ENCODE measurements around the gene KRTAP10-7. TPM values are rescaled to one million over a fixed set of nuclear protein-coding genes. Genes with fewer than 3 reads are reported as not detected.
A peak's percentile ranks its signal among the peaks of the same experiment; 100 is the strongest.

The KRTAP10-7 gene
- total and polyA plus RNA-seq, 10 donors: not detected

GRCh38 chr21:44575307-44576024 lies 24.9 kb upstream of the KRTAP10-7 start:
- Histone ChIP-seq H3K27ac (no peak overlapping the region), H3K4me3 (no peak overlapping the region), H3K36me3 (no peaks in the 10 kb centered on the region), H3K9me3 (peaks cover 3 to 43% (median 22%) of the 10 kb centered on the region in 8 donors), H3K4me1 (peaks cover 0 to 10% (median 4%) of the 10 kb centered on the region in 6 donors), H3K27me3 (replicated peaks in 1 of 7) (peaks cover 0 to 24% (median 0%) of the 10 kb centered on the region in 7 donors)
- 76 to 90% (median 82%) methylated on average over 20 of the region's 20 CpGs for WGBS, 5 donors
- DNase-seq: peak; percentile 36
- intact Hi-C loops (cut with DNase I; ENCODE audit: low total_unique reads): no loop called here
- TF ChIP-seq POLR2A (IDR thresholded peaks at IDR 0.05): no peak
- TF ChIP-seq CTCF (IDR thresholded peaks at IDR 0.05 in 8 of 11, conservative IDR thresholded peaks at IDR 0.05 in 3 of 11): no peak
- no peak for TF ChIP-seq POLR2AphosphoS5 (IDR thresholded peaks at IDR 0.05)

DNA sequence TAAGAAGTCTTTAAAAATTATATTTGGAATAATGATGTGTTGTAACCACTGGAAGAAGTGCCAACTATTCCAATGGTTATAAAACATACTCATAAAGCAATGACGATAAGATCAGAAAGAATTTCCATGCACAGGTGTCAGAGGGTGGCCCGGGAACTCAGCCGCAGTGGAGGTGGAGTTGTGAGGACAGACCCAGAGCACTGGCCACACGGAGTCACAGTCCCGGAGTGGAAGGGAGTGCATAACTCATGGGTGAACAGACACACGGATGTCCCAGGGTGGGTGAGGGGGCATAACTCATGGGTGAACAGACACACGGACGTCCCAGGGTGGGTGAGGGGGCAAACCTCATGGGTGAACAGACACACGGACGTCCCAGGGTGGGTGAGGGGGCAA lies 24.4 kb upstream of the KRTAP10-7 start:
- Histone ChIP-seq H3K36me3 (no peaks in the 10 kb centered on the region), H3K4me3 (no peak overlapping the region), H3K4me1 (peaks cover 0 to 10% (median 4%) of the 10 kb centered on the region in 6 donors), H3K27me3 (replicated peaks in 1 of 7) (peaks cover 0 to 24% (median 0%) of the 10 kb centered on the region in 7 donors), H3K27ac (no peak overlapping the region), H3K9me3 (peaks cover 3 to 47% (median 26%) of the 10 kb centered on the region in 8 donors)
- peak; percentile 17 for DNase-seq
- no peak for TF ChIP-seq CTCF (IDR thresholded peaks at IDR 0.05 in 8 of 11, conservative IDR thresholded peaks at IDR 0.05 in 3 of 11)
- TF ChIP-seq POLR2A (IDR thresholded peaks at IDR 0.05): no peak
- TF ChIP-seq POLR2AphosphoS5 (IDR thresholded peaks at IDR 0.05): no peak
- intact Hi-C loops (cut with DNase I; ENCODE audit: low total_unique reads): no loop called here
- WGBS, 5 donors: 84 to 93% (median 89%) methylated on average over 8 to 10 of the region's 10 CpGs

- TF ChIP-seq POLR2A (IDR thresholded peaks at IDR 0.05) (no peak), POLR2AphosphoS5 (IDR thresholded peaks at IDR 0.05) (no peak), CTCF (IDR thresholded peaks at IDR 0.05 in 8 of 11, conservative IDR thresholded peaks at IDR 0.05 in 3 of 11) (no peak)
- peaks cover 3 to 54% (median 38%) of the 10 kb centered on the region in 8 donors for H3K9me3 ChIP-seq
- peaks cover 0 to 10% (median 4%) of the 10 kb centered on the region in 6 donors for H3K4me1 ChIP-seq
- no peaks in the 10 kb centered on the region for H3K36me3 ChIP-seq
- H3K4me3 ChIP-seq: no peak overlapping the region
- H3K27ac ChIP-seq: no peak overlapping the region
- WGBS, 5 donors: 91 to 95% (median 94%) methylated on average over 13 to 17 of the region's 17 CpGs
- peaks cover 0 to 19% (median 0%) of the 10 kb centered on the region in 7 donors for H3K27me3 ChIP-seq (replicated peaks in 1 of 7)
- DNase-seq: peak; percentile 41
- intact Hi-C loops (cut with DNase I; ENCODE audit: low total_unique reads): no loop called here
Measured at GRCh38 chr21:44578371-44579055, 21.9 kb upstream of the KRTAP10-7 start.
